Ovary (tissue), 9 donors: ENCODE results near the gene PFDN6. TPM values are rescaled to one million over a fixed set of nuclear protein-coding genes. Genes with fewer than 3 reads are reported as not detected.

Experiments used
- microRNA-seq, 3 donors: library from miRNA; unstranded; fragments of <30 nt; microRNA quantifications; one replicate each; pipeline versions ENCODE4 to v1.2.0, GENCODE V29; 2019 to 2020
- polyA plus RNA-seq, 2 donors: library from polyadenylated mRNA; stranded (reverse); fragments of 200-250 nt in 1 of 2; fragments of 350-450 nt in 1 of 2; fragmentation: Illumina TruSeq in 1 of 2; extraction: RNeasy Lipid Tissue Mini Kit (QIAGEN cat#74804) in 1 of 2; gene quantifications; one replicate each; pipeline ENCODE4 v1.2.3, GENCODE V29; 2013 to 2014
- total RNA-seq, 7 donors: library from RNA; depleted of rRNA in 2 of 7; stranded (reverse); fragments of >200 nt in 2 of 7; fragmentation: NEBNext Ultra II Directional in 3 of 7; extraction: Animal tissue kit (Norgen Biotek cat#: 25700) in 3 of 7; gene quantifications; one replicate each; pipeline versions ENCODE4 v1.1.0 to v1.2.4, GENCODE V29; 2016 to 2023
- donor health status: DM: no; HTN: no; CAD: no; lungs with moderate emphysema.
- donor health status: DM: no; HTN: no; CAD: no.
- donor health status: Bipolar disorder and iron deficiency.
- donor health status: DM: yes; HTN: yes; CAD: no.
- donor health status: DM: no; HTN: no; CAD: no.
- donor health status: DM: yes; HTN: yes; CAD: no.

PFDN6 gene
- total and polyA plus RNA-seq, 9 donors: 9.8 to 83.0 (median 42.7) TPM

Small RNA genes within 50 kb of the gene (microRNA-seq; reads per million reads assigned to microRNA genes)
- 0 reads per million in 3 donors for gene MIR6834
- 0 to 0.16 (median 0) reads per million in 3 donors for gene MIR6873

Other genes with a start within 250 kb of the PFDN6 start
- gene HLA-DPA1, start 216.0 kb upstream of the PFDN6 start, total RNA-seq: 10 to 100 TPM; 11.8 to 62.0 (median 46.8) TPM
- 100 to 1,000 TPM in 1 of 2 donors, 10 to 100 TPM in 1; 26.7 to 304 TPM for gene HLA-DPA1, start 216.0 kb upstream of the PFDN6 start, polyA plus RNA-seq
- gene HLA-DPB1, start 213.6 kb upstream of the PFDN6 start, total RNA-seq: 10 to 100 TPM; 19.4 to 85.8 (median 44.7) TPM
- gene HLA-DPB1, start 213.6 kb upstream of the PFDN6 start, polyA plus RNA-seq: 100 to 1,000 TPM in 1 of 2 donors, 10 to 100 TPM in 1; 39.5 to 120 TPM
- gene COL11A2, start 97.1 kb upstream of the PFDN6 start, total RNA-seq: 1 to 10 TPM in 2 of 7 donors, under 1 TPM in 5; 0.53 to 1.2 (median 0.92) TPM
- under 1 TPM; 0.52 to 0.96 TPM for gene COL11A2, start 97.1 kb upstream of the PFDN6 start, polyA plus RNA-seq
- 10 to 100 TPM; 19.8 to 54.0 (median 48.5) TPM for gene RXRB, start 88.9 kb upstream of the PFDN6 start, total RNA-seq
- gene RXRB, start 88.9 kb upstream of the PFDN6 start, polyA plus RNA-seq: 10 to 100 TPM; 40.9 to 42.1 TPM
- 10 to 100 TPM; 27.4 to 73.7 (median 61.2) TPM for gene SLC39A7, start 88.7 kb upstream of the PFDN6 start, total RNA-seq
- 10 to 100 TPM; 54.0 to 80.0 TPM for gene SLC39A7, start 88.7 kb upstream of the PFDN6 start, polyA plus RNA-seq
- gene HSD17B8, start 84.9 kb upstream of the PFDN6 start, total RNA-seq: 10 to 100 TPM in 2 of 7 donors, 1 to 10 TPM in 5; 4.0 to 18.4 (median 7.7) TPM
- 10 to 100 TPM in 1 of 2 donors, 1 to 10 TPM in 1; 9.4 to 10.3 TPM for gene HSD17B8, start 84.9 kb upstream of the PFDN6 start, polyA plus RNA-seq
- gene RING1, start 81.1 kb upstream of the PFDN6 start, total RNA-seq: 10 to 100 TPM; 20.7 to 70.6 (median 52.3) TPM
- 10 to 100 TPM; 37.3 to 51.7 TPM for gene RING1, start 81.1 kb upstream of the PFDN6 start, polyA plus RNA-seq
- 10 to 100 TPM; 24.0 to 55.6 (median 45.2) TPM for gene VPS52, start 17.7 kb upstream of the PFDN6 start, total RNA-seq
- gene VPS52, start 17.7 kb upstream of the PFDN6 start, polyA plus RNA-seq: 10 to 100 TPM; 39.5 to 56.7 TPM
- 1,000 to 10,000 TPM; 4,177 to 8,845 (median 4,854) TPM for gene RPS18, start 17.5 kb upstream of the PFDN6 start, total RNA-seq
- gene RPS18, start 17.5 kb upstream of the PFDN6 start, polyA plus RNA-seq: over 10,000 TPM in 1 of 2 donors, 1,000 to 10,000 TPM in 1; 6,405 to 11,953 TPM
- 10 to 100 TPM in 2 of 7 donors, 1 to 10 TPM in 5; 4.3 to 10.6 (median 6.9) TPM for gene B3GALT4, start 12.5 kb upstream of the PFDN6 start, total RNA-seq
- 1 to 10 TPM; 2.7 to 7.4 TPM for gene B3GALT4, start 12.5 kb upstream of the PFDN6 start, polyA plus RNA-seq
- gene WDR46, start 362 bp upstream of the PFDN6 start, total RNA-seq: 10 to 100 TPM; 29.1 to 58.5 (median 35.0) TPM
- 10 to 100 TPM; 25.5 to 27.0 TPM for gene WDR46, start 362 bp upstream of the PFDN6 start, polyA plus RNA-seq
- 10 to 100 TPM; 41.4 to 82.0 (median 64.9) TPM for gene RGL2, start 9.3 kb downstream of the PFDN6 start, total RNA-seq
- gene RGL2, start 9.3 kb downstream of the PFDN6 start, polyA plus RNA-seq: 10 to 100 TPM; 26.9 to 66.0 TPM
- gene TAPBP, start 24.5 kb downstream of the PFDN6 start, total RNA-seq: 100 to 1,000 TPM in 1 of 7 donors, 10 to 100 TPM in 6; 33.7 to 121 (median 66.9) TPM
- gene TAPBP, start 24.5 kb downstream of the PFDN6 start, polyA plus RNA-seq: 10 to 100 TPM; 24.4 to 40.5 TPM
- 10 to 100 TPM; 17.9 to 38.0 (median 26.1) TPM for gene ZBTB22, start 28.1 kb downstream of the PFDN6 start, total RNA-seq
- gene ZBTB22, start 28.1 kb downstream of the PFDN6 start, polyA plus RNA-seq: 10 to 100 TPM; 13.7 to 26.5 TPM
- gene DAXX, start 33.4 kb downstream of the PFDN6 start, total RNA-seq: 10 to 100 TPM; 18.8 to 38.9 (median 33.4) TPM
- 10 to 100 TPM; 30.8 to 81.5 TPM for gene DAXX, start 33.4 kb downstream of the PFDN6 start, polyA plus RNA-seq
- gene KIFC1, start 102.2 kb downstream of the PFDN6 start, total RNA-seq: 1 to 10 TPM in 6 of 7 donors, under 1 TPM in 1; 0.60 to 3.9 (median 2.2) TPM
- gene KIFC1, start 102.2 kb downstream of the PFDN6 start, polyA plus RNA-seq: 1 to 10 TPM; 1.7 to 2.3 TPM
- 100 to 1,000 TPM in 5 of 7 donors, 10 to 100 TPM in 2; 94.3 to 182 (median 123) TPM for gene PHF1, start 121.4 kb downstream of the PFDN6 start, total RNA-seq
- 100 to 1,000 TPM in 1 of 2 donors, 10 to 100 TPM in 1; 80.7 to 179 TPM for gene PHF1, start 121.4 kb downstream of the PFDN6 start, polyA plus RNA-seq
- gene CUTA, start 128.5 kb downstream of the PFDN6 start, total RNA-seq: 100 to 1,000 TPM; 125 to 238 (median 177) TPM
- gene CUTA, start 128.5 kb downstream of the PFDN6 start, polyA plus RNA-seq: 100 to 1,000 TPM; 173 to 250 TPM
- gene SYNGAP1, start 130.5 kb downstream of the PFDN6 start, total RNA-seq: 10 to 100 TPM; 17.5 to 60.0 (median 43.1) TPM
- 10 to 100 TPM; 14.6 to 29.8 TPM for gene SYNGAP1, start 130.5 kb downstream of the PFDN6 start, polyA plus RNA-seq
- 10 to 100 TPM in 3 of 7 donors, 1 to 10 TPM in 4; 2.4 to 13.5 (median 8.8) TPM for gene ZBTB9, start 165.0 kb downstream of the PFDN6 start, total RNA-seq
- gene ZBTB9, start 165.0 kb downstream of the PFDN6 start, polyA plus RNA-seq: 10 to 100 TPM in 1 of 2 donors, 1 to 10 TPM in 1; 5.5 to 10.8 TPM